HL-60 (cell line): ENCODE measurements around the gene LGALS9.

ENCODE experiments used
- GABPA ChIP-seq: IDR thresholded peaks from 2 replicates; pipeline ENCODE4 v1.6.1; 2012; ENCODE audit warnings: low read depth
- POLR2AphosphoS5 ChIP-seq: IDR thresholded peaks from 2 replicates; pipeline ENCODE4 v1.6.1; 2012; ENCODE audit warnings: low read depth
- SPI1 ChIP-seq: IDR thresholded peaks from 2 replicates; pipeline ENCODE4 v1.6.1; 2012; ENCODE audit warnings: low read depth, mild to moderate bottlenecking, borderline replicate concordance
- TF ChIP-seq, protein P1 (sequence below): IDR thresholded peaks from one replicate; pipeline ENCODE4 v1.5.1; 2011; ENCODE audit warnings: low read length, control low read depth, inconsistent platforms; ENCODE audit not compliant: insufficient read depth
- TF ChIP-seq, protein P2 (sequence below): IDR thresholded peaks from 2 replicates; pipeline ENCODE4 v1.6.1; 2012; ENCODE audit warnings: low read depth; ENCODE audit not compliant: insufficient replicate concordance

DNA sequence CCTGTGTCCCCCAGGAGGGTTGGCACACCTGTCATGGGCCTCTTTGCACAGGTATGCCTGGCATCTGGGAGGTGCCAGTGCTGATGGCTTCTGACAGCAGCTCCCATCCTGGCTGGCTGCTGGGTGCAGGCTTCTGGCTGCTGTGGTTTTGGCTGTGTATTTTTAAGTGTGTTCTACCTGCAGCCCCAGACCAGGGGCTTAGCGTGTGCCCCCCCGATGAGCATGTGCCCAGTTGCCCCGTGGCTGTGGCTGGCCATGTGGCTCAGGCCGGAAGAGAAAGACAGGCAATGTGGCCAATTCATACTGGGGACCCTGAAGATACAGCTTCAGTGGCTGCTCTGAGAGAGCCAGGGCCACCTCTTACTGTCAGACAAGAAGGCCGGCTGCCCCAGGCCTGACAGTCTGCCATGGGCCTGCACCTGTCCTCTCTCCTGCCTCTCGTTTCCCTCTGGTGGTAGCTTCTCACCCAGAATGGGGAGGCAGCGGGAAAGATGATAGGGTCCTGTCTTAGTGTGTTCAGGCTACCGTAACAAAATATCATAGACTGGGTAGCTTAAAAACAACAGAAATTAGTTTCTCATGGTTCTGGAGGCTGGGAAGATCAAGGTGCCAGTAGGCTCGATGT is 37.6 kb upstream of the LGALS9 start:
- TF ChIP-seq, protein P1, sequence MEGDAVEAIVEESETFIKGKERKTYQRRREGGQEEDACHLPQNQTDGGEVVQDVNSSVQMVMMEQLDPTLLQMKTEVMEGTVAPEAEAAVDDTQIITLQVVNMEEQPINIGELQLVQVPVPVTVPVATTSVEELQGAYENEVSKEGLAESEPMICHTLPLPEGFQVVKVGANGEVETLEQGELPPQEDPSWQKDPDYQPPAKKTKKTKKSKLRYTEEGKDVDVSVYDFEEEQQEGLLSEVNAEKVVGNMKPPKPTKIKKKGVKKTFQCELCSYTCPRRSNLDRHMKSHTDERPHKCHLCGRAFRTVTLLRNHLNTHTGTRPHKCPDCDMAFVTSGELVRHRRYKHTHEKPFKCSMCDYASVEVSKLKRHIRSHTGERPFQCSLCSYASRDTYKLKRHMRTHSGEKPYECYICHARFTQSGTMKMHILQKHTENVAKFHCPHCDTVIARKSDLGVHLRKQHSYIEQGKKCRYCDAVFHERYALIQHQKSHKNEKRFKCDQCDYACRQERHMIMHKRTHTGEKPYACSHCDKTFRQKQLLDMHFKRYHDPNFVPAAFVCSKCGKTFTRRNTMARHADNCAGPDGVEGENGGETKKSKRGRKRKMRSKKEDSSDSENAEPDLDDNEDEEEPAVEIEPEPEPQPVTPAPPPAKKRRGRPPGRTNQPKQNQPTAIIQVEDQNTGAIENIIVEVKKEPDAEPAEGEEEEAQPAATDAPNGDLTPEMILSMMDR, result no peak
- TF ChIP-seq POLR2AphosphoS5 (no peak), SPI1 (no peak), GABPA (no peak)
- TF ChIP-seq, protein P2, sequence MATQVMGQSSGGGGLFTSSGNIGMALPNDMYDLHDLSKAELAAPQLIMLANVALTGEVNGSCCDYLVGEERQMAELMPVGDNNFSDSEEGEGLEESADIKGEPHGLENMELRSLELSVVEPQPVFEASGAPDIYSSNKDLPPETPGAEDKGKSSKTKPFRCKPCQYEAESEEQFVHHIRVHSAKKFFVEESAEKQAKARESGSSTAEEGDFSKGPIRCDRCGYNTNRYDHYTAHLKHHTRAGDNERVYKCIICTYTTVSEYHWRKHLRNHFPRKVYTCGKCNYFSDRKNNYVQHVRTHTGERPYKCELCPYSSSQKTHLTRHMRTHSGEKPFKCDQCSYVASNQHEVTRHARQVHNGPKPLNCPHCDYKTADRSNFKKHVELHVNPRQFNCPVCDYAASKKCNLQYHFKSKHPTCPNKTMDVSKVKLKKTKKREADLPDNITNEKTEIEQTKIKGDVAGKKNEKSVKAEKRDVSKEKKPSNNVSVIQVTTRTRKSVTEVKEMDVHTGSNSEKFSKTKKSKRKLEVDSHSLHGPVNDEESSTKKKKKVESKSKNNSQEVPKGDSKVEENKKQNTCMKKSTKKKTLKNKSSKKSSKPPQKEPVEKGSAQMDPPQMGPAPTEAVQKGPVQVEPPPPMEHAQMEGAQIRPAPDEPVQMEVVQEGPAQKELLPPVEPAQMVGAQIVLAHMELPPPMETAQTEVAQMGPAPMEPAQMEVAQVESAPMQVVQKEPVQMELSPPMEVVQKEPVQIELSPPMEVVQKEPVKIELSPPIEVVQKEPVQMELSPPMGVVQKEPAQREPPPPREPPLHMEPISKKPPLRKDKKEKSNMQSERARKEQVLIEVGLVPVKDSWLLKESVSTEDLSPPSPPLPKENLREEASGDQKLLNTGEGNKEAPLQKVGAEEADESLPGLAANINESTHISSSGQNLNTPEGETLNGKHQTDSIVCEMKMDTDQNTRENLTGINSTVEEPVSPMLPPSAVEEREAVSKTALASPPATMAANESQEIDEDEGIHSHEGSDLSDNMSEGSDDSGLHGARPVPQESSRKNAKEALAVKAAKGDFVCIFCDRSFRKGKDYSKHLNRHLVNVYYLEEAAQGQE, result no peak
